ENCODE data around the gene ACVRL1. TPM values are rescaled to one million over a fixed set of nuclear protein-coding genes. Genes with fewer than 3 reads are reported as not detected.

Gene ACVRL1
- total RNA-seq, 4 donors from 2014 or later, result 2.0 to 71.3 (median 14.5) TPM

GRCh38 chr12:51888316-51889215, 18.7 kb upstream of the ACVRL1 start:
- Histone ChIP-seq H3K9me3 (no peaks in the 10 kb centered on the region), H3K36me3 (no peaks in the 10 kb centered on the region), H3K4me1 (peaks cover 0 to 22% (median 4%) of the 10 kb centered on the region in 3 donors), H3K4me3 (no peak overlapping the region), H3K27me3 (peaks cover 0 to 21% (median 0%) of the 10 kb centered on the region in 4 donors), H3K27ac (no peak overlapping the region)
- 69 to 73% methylated on average over 8 of the region's 15 CpGs for WGBS, 2 donors
- DNase-seq, result no peak
- no peak for TF ChIP-seq CTCF (IDR thresholded peaks at IDR 0.05)
- TF ChIP-seq POLR2A (IDR thresholded peaks at IDR 0.05), result no peak
- intact Hi-C loops (cut with DNase I), result no loop called here

GRCh38 chr12:51889216-51890132, 17.8 kb upstream of the ACVRL1 start:
- no peaks in the 10 kb centered on the region for H3K9me3 ChIP-seq
- intact Hi-C loops (cut with DNase I), result loop anchor here (10.0 kb wide), 1 partner anchor 95 kb away; no protein-coding TSS in a partner anchor
- DNase-seq, result no peak
- H3K4me1 ChIP-seq, result peaks cover 0 to 22% (median 4%) of the 10 kb centered on the region in 3 donors
- H3K27me3 ChIP-seq, result peaks cover 0 to 21% (median 0%) of the 10 kb centered on the region in 4 donors
- no peak overlapping the region for H3K27ac ChIP-seq
- 63% methylated on average over 11 of the region's 21 CpGs; no CpG with 5 or more reads in 1 of the 2 donors for WGBS, 2 donors
- no peak for TF ChIP-seq POLR2A (IDR thresholded peaks at IDR 0.05)
- TF ChIP-seq CTCF (IDR thresholded peaks at IDR 0.05), result no peak
- no peaks in the 10 kb centered on the region for H3K36me3 ChIP-seq
- H3K4me3 ChIP-seq, result no peak overlapping the region

- intact Hi-C loops (cut with DNase I), result loop anchor here (10.0 kb wide), 1 partner anchor 95 kb away; no protein-coding TSS in a partner anchor
Observed at GRCh38 chr12:51890133-51890464, 17.2 kb upstream of the ACVRL1 start.

GRCh38 chr12:51890511-51891171, 16.7 kb upstream of the ACVRL1 start:
- no peaks in the 10 kb centered on the region for H3K9me3 ChIP-seq
- intact Hi-C loops (cut with DNase I), result loop anchor here (10.0 kb wide), 1 partner anchor 94 kb away; no protein-coding TSS in a partner anchor
- H3K27ac ChIP-seq, result no peak overlapping the region
- DNase-seq, result no peak
- H3K27me3 ChIP-seq, result peaks cover 0 to 24% (median 0%) of the 10 kb centered on the region in 4 donors
- H3K36me3 ChIP-seq, result no peaks in the 10 kb centered on the region
- TF ChIP-seq POLR2A (IDR thresholded peaks at IDR 0.05), result no peak
- TF ChIP-seq CTCF (IDR thresholded peaks at IDR 0.05), result no peak
- peaks cover 0 to 31% (median 4%) of the 10 kb centered on the region in 3 donors for H3K4me1 ChIP-seq
- H3K4me3 ChIP-seq, result no peak overlapping the region
- WGBS, 2 donors, result 63 to 69% methylated on average over 4 to 6 of the region's 22 CpGs

More at GRCh38 chr12:51890133-51890464, 17.2 kb upstream of the ACVRL1 start:
- H3K4me1 ChIP-seq, result peaks cover 0 to 29% (median 4%) of the 10 kb centered on the region in 3 donors
- 85% methylated on average over 2 of the region's 2 CpGs; no CpG with 5 or more reads in 1 of the 2 donors for WGBS, 2 donors
- peaks cover 0 to 22% (median 0%) of the 10 kb centered on the region in 4 donors for H3K27me3 ChIP-seq
- H3K36me3 ChIP-seq, result no peaks in the 10 kb centered on the region
- TF ChIP-seq CTCF (IDR thresholded peaks at IDR 0.05) (no peak), POLR2A (IDR thresholded peaks at IDR 0.05) (no peak)
- H3K27ac ChIP-seq, result no peak overlapping the region
- DNase-seq, result no peak
- H3K4me3 ChIP-seq, result no peak overlapping the region
- no peaks in the 10 kb centered on the region for H3K9me3 ChIP-seq
